GM12874 (cell line): ENCODE measurements around the gene DCTD.

Experiments
- CTCF ChIP-seq: IDR thresholded peaks from 2 replicates; pipeline ENCODE4 v1.5.1; 2011; ENCODE audit warnings: low read depth, mild to moderate bottlenecking, control low read depth, low read length, moderate library complexity; ENCODE audit not compliant: insufficient read depth

The DCTD gene

GRCh38 chr4:182888891-182889290 lies 28.3 kb downstream of the DCTD start:
- no peak for TF ChIP-seq CTCF

GRCh38 chr4:182886768-182887167 lies 30.4 kb downstream of the DCTD start:
- TF ChIP-seq CTCF = no peak

- TF ChIP-seq CTCF = no peak
Measured at GRCh38 chr4:182886205-182886604, 31.0 kb downstream of the DCTD start.

GRCh38 chr4:182885738-182886077 lies 31.5 kb downstream of the DCTD start:
- TF ChIP-seq CTCF = no peak

- no peak for TF ChIP-seq CTCF
Measured at GRCh38 chr4:182885022-182885737, 32.0 kb downstream of the DCTD start.

GRCh38 chr4:182884040-182884439 lies 33.1 kb downstream of the DCTD start:
- TF ChIP-seq CTCF = no peak

GRCh38 chr4:182883351-182883750 lies 33.8 kb downstream of the DCTD start:
- no peak for TF ChIP-seq CTCF
